WTC11 (cell line): ENCODE results near the gene CALCOCO2. TPM values are rescaled to one million over a fixed set of nuclear protein-coding genes. Genes with fewer than 3 reads are reported as not detected.

Experiments
- ATAC-seq: fragments of 200-7000 bp; cut with Tn5 transposase; 2 replicates; pipeline ENCODE4 v1.10.0; 2021; ENCODE audit warnings: mild to moderate bottlenecking, moderate library complexity
- CTCF ChIA-PET: fragments of 300-600 bp; sonication (Branson Sonifier 250); formaldehyde crosslinking; loops from one replicate; lab custom pipeline; 2021; ENCODE audit warnings: antibody characterized with exemption; lab: Charles Lee
- POLR2A ChIA-PET: fragments of 350-600 bp; sonication (Branson Sonifier 250); formaldehyde crosslinking; loops from one replicate; lab custom pipeline; 2021; ENCODE audit warnings: antibody characterized with exemption; lab: Charles Lee
- DNase-seq: peaks from one replicate; pipeline ENCODE4 v3.0.0; 2021; ENCODE audit warnings: low spot score
- H3K27ac Mint-ChIP-seq: 2 replicates; pipeline ENCODE4 v1.8.0; 2021; ENCODE audit warnings: mixed read lengths
- H3K27me3 Mint-ChIP-seq: 2 replicates; pipeline ENCODE4 v1.8.0; 2021; ENCODE audit warnings: low read depth, mild to moderate bottlenecking, moderate library complexity, mixed read lengths
- H3K36me3 Mint-ChIP-seq: 2 replicates; pipeline ENCODE4 v1.8.0; 2021; ENCODE audit warnings: mixed read lengths
- H3K4me1 Mint-ChIP-seq: 2 replicates; pipeline ENCODE4 v1.8.0; 2022; ENCODE audit warnings: mixed read lengths
- H3K4me3 Mint-ChIP-seq: 2 replicates; pipeline ENCODE4 v1.8.0; 2021; ENCODE audit warnings: mild to moderate bottlenecking, moderate library complexity, mixed read lengths
- H3K9me3 Mint-ChIP-seq: 2 replicates; pipeline ENCODE4 v1.8.0; 2021; ENCODE audit warnings: mixed read lengths
- ATF1 ChIP-seq: sonication (generic); formaldehyde crosslinking; IDR thresholded peaks from 2 replicates; pipeline ENCODE4 v1.8.1; 2023; ENCODE audit warnings: mild to moderate bottlenecking, moderate library complexity, missing genetic modification reagents
- FOXJ3 ChIP-seq: sonication (generic); formaldehyde crosslinking; IDR thresholded peaks from 2 replicates; pipeline ENCODE4 v1.9.0; 2021; ENCODE audit warnings: missing genetic modification reagents, mild to moderate bottlenecking, borderline replicate concordance
- HMGA2 ChIP-seq: fragments of 250-450 bp; sonication (Bioruptor Pico); IDR thresholded peaks from 2 replicates; pipeline ENCODE4 v1.4.0; 2021; ENCODE audit warnings: mild to moderate bottlenecking, moderate library complexity
- JAZF1 ChIP-seq: fragments of 250-450 bp; sonication (Bioruptor Pico); IDR thresholded peaks from 2 replicates; pipeline ENCODE4 v1.9.0; 2021; ENCODE audit warnings: moderate library complexity, mild to moderate bottlenecking, inconsistent platforms
- MAX ChIP-seq: sonication (generic); formaldehyde crosslinking; IDR thresholded peaks from 2 replicates; pipeline ENCODE4 v1.8.0; 2022; ENCODE audit warnings: mild to moderate bottlenecking, missing genetic modification reagents
- NFE2L1 ChIP-seq: sonication (generic); formaldehyde crosslinking; IDR thresholded peaks from 2 replicates; pipeline ENCODE4 v1.8.1; 2023; ENCODE audit warnings: missing genetic modification reagents
- NR2C2 ChIP-seq: sonication (generic); formaldehyde crosslinking; IDR thresholded peaks from 2 replicates; pipeline ENCODE4 v1.8.0; 2022; ENCODE audit warnings: mild to moderate bottlenecking, missing genetic modification reagents
- NR3C1 ChIP-seq: sonication (generic); formaldehyde crosslinking; conservative IDR thresholded peaks from 2 replicates; pipeline ENCODE4 v1.8.1; 2023; ENCODE audit warnings: low read depth, mild to moderate bottlenecking, missing genetic modification reagents
- PREB ChIP-seq: sonication (generic); formaldehyde crosslinking; IDR thresholded peaks from 2 replicates; pipeline ENCODE4 v1.8.1; 2022; ENCODE audit warnings: mild to moderate bottlenecking, missing genetic modification reagents, moderate library complexity, borderline replicate concordance
- TEAD4 ChIP-seq: sonication (generic); formaldehyde crosslinking; IDR thresholded peaks from 2 replicates; pipeline ENCODE4 v1.8.0; 2022; ENCODE audit warnings: mild to moderate bottlenecking, missing genetic modification reagents
- TP53 ChIP-seq: sonication (generic); formaldehyde crosslinking; IDR thresholded peaks from 2 replicates; pipeline ENCODE4 v1.8.1; 2023; ENCODE audit warnings: mild to moderate bottlenecking, missing genetic modification reagents
- ZBTB21 ChIP-seq: sonication (generic); formaldehyde crosslinking; IDR thresholded peaks from 2 replicates; pipeline ENCODE4 v1.8.1; 2023; ENCODE audit warnings: mild to moderate bottlenecking, missing genetic modification reagents, borderline replicate concordance
- ZNF281 ChIP-seq: sonication (generic); formaldehyde crosslinking; IDR thresholded peaks from 2 replicates; pipeline ENCODE4 v1.8.0; 2023; ENCODE audit warnings: mild to moderate bottlenecking, missing genetic modification reagents
- ZNF423 ChIP-seq: fragments of 250-450 bp; sonication (Bioruptor Pico); IDR thresholded peaks from 2 replicates; pipeline ENCODE4 v2.1.2; 2022; ENCODE audit warnings: mild to moderate bottlenecking, moderate library complexity
- total RNA-seq: library from RNA; stranded (reverse); gene quantifications from 3 replicates; pipeline ENCODE4 v1.2.3, GENCODE V29; 2021
- TF ChIP-seq, protein P1 (sequence below): sonication (generic); formaldehyde crosslinking; IDR thresholded peaks from 2 replicates; pipeline ENCODE4 v1.8.1; 2023; ENCODE audit warnings: mild to moderate bottlenecking, missing genetic modification reagents, borderline replicate concordance
- TF ChIP-seq, protein P2 (sequence below): sonication (generic); formaldehyde crosslinking; IDR thresholded peaks from 2 replicates; pipeline ENCODE4 v1.8.0; 2023; ENCODE audit warnings: missing genetic modification reagents
- TF ChIP-seq, protein P3 (sequence below): sonication (generic); formaldehyde crosslinking; IDR thresholded peaks from 2 replicates; pipeline ENCODE4 v1.8.1; 2022; ENCODE audit warnings: mild to moderate bottlenecking, moderate library complexity, missing genetic modification reagents
- TF ChIP-seq, protein P4 (sequence below): sonication (generic); formaldehyde crosslinking; IDR thresholded peaks from 2 replicates; pipeline ENCODE4 v1.8.0; 2022; ENCODE audit warnings: mild to moderate bottlenecking, missing genetic modification reagents
- TF ChIP-seq, protein P5 (sequence below): fragments of 250-450 bp; sonication (Bioruptor Pico); IDR thresholded peaks from 2 replicates; pipeline ENCODE4 v1.9.0; 2021; ENCODE audit warnings: mild to moderate bottlenecking

Gene CALCOCO2
- total RNA-seq, 1 experiment from 2014 or later: 32.6 TPM

GRCh38 chr17:48893646-48894508 lies 63.0 kb downstream of the CALCOCO2 start:
- peak overlapping the region; percentile 96 for H3K4me3 Mint-ChIP-seq
- H3K4me1 Mint-ChIP-seq: peaks cover 11% of the 10 kb centered on the region
- ChIA-PET CTCF (interaction anchor here (1.4 to 3.7 kb wide), 5 partner anchors 10 to 215 kb away, joined by 8 to 35 read pairs (median 11); no protein-coding TSS in a partner anchor), POLR2A (interaction anchor here (0.7 to 1.6 kb wide), 4 partner anchors 10 to 67 kb away, joined by 3 to 5 read pairs (median 4); no protein-coding TSS in a partner anchor)
- peak overlapping the region; percentile 98 for H3K27ac Mint-ChIP-seq
- ATAC-seq (no peak), DNase-seq (no peak)
- H3K36me3 Mint-ChIP-seq: peaks cover 16% of the 10 kb centered on the region
- no peaks in the 10 kb centered on the region for H3K27me3 Mint-ChIP-seq
- TF ChIP-seq NFE2L1 (CRISPR knock-in tag) (no peak), NR2C2 (no peak), HMGA2 (CRISPR knock-in tag) (no peak), PREB (CRISPR knock-in tag) (no peak), JAZF1 (CRISPR knock-in tag) (no peak), TEAD4 (CRISPR knock-in tag) (no peak), MAX (CRISPR knock-in tag) (no peak), ZNF423 (CRISPR knock-in tag) (no peak), ZBTB21 (no peak), ATF1 (CRISPR knock-in tag) (no peak), NR3C1 (CRISPR knock-in tag) (no peak), FOXJ3 (CRISPR knock-in tag) (no peak)
- TF ChIP-seq, protein P1, sequence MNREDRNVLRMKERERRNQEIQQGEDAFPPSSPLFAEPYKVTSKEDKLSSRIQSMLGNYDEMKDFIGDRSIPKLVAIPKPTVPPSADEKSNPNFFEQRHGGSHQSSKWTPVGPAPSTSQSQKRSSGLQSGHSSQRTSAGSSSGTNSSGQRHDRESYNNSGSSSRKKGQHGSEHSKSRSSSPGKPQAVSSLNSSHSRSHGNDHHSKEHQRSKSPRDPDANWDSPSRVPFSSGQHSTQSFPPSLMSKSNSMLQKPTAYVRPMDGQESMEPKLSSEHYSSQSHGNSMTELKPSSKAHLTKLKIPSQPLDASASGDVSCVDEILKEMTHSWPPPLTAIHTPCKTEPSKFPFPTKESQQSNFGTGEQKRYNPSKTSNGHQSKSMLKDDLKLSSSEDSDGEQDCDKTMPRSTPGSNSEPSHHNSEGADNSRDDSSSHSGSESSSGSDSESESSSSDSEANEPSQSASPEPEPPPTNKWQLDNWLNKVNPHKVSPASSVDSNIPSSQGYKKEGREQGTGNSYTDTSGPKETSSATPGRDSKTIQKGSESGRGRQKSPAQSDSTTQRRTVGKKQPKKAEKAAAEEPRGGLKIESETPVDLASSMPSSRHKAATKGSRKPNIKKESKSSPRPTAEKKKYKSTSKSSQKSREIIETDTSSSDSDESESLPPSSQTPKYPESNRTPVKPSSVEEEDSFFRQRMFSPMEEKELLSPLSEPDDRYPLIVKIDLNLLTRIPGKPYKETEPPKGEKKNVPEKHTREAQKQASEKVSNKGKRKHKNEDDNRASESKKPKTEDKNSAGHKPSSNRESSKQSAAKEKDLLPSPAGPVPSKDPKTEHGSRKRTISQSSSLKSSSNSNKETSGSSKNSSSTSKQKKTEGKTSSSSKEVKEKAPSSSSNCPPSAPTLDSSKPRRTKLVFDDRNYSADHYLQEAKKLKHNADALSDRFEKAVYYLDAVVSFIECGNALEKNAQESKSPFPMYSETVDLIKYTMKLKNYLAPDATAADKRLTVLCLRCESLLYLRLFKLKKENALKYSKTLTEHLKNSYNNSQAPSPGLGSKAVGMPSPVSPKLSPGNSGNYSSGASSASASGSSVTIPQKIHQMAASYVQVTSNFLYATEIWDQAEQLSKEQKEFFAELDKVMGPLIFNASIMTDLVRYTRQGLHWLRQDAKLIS (CRISPR knock-in tag): no peak
- TF ChIP-seq, protein P2, sequence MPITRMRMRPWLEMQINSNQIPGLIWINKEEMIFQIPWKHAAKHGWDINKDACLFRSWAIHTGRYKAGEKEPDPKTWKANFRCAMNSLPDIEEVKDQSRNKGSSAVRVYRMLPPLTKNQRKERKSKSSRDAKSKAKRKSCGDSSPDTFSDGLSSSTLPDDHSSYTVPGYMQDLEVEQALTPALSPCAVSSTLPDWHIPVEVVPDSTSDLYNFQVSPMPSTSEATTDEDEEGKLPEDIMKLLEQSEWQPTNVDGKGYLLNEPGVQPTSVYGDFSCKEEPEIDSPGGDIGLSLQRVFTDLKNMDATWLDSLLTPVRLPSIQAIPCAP (CRISPR knock-in tag): no peak
- TF ChIP-seq, protein P3, sequence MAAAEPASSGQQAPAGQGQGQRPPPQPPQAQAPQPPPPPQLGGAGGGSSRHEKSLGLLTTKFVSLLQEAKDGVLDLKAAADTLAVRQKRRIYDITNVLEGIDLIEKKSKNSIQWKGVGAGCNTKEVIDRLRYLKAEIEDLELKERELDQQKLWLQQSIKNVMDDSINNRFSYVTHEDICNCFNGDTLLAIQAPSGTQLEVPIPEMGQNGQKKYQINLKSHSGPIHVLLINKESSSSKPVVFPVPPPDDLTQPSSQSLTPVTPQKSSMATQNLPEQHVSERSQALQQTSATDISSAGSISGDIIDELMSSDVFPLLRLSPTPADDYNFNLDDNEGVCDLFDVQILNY: no peak
- TF ChIP-seq, protein P4, sequence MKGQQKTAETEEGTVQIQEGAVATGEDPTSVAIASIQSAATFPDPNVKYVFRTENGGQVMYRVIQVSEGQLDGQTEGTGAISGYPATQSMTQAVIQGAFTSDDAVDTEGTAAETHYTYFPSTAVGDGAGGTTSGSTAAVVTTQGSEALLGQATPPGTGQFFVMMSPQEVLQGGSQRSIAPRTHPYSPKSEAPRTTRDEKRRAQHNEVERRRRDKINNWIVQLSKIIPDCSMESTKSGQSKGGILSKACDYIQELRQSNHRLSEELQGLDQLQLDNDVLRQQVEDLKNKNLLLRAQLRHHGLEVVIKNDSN (CRISPR knock-in tag): no peak
- H3K9me3 Mint-ChIP-seq: no peaks in the 10 kb centered on the region

- peaks cover 16% of the 10 kb centered on the region for H3K36me3 Mint-ChIP-seq
- H3K27me3 Mint-ChIP-seq: no peaks in the 10 kb centered on the region
- no peak overlapping the region for H3K4me3 Mint-ChIP-seq
- H3K9me3 Mint-ChIP-seq: no peaks in the 10 kb centered on the region
- H3K4me1 Mint-ChIP-seq: peaks cover 11% of the 10 kb centered on the region
- no peak overlapping the region for H3K27ac Mint-ChIP-seq
- CTCF ChIA-PET: interaction anchor here (2.6 kb wide), 1 partner anchor 11 kb away, joined by 11 read pairs; no protein-coding TSS in a partner anchor
- POLR2A ChIA-PET: interaction anchor here (1.6 kb wide), 1 partner anchor 12 kb away, joined by 4 read pairs; no protein-coding TSS in a partner anchor
- no peak for DNase-seq
- ATAC-seq: no peak
- TF ChIP-seq ZNF423 (CRISPR knock-in tag) (no peak), TP53 (CRISPR knock-in tag) (no peak), ZNF281 (CRISPR knock-in tag) (no peak)
- TF ChIP-seq, protein P5, sequence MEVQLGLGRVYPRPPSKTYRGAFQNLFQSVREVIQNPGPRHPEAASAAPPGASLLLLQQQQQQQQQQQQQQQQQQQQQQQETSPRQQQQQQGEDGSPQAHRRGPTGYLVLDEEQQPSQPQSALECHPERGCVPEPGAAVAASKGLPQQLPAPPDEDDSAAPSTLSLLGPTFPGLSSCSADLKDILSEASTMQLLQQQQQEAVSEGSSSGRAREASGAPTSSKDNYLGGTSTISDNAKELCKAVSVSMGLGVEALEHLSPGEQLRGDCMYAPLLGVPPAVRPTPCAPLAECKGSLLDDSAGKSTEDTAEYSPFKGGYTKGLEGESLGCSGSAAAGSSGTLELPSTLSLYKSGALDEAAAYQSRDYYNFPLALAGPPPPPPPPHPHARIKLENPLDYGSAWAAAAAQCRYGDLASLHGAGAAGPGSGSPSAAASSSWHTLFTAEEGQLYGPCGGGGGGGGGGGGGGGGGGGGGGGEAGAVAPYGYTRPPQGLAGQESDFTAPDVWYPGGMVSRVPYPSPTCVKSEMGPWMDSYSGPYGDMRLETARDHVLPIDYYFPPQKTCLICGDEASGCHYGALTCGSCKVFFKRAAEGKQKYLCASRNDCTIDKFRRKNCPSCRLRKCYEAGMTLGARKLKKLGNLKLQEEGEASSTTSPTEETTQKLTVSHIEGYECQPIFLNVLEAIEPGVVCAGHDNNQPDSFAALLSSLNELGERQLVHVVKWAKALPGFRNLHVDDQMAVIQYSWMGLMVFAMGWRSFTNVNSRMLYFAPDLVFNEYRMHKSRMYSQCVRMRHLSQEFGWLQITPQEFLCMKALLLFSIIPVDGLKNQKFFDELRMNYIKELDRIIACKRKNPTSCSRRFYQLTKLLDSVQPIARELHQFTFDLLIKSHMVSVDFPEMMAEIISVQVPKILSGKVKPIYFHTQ (CRISPR knock-in tag): no peak
Measured at GRCh38 chr17:48894886-48895285, 64.1 kb downstream of the CALCOCO2 start.
